SK-N-SH (cell line): Measurements from ENCODE around the gene ZNF674. TPM values are rescaled to one million over a fixed set of nuclear protein-coding genes. Genes with fewer than 3 reads are reported as not detected.

ENCODE experiments used
- CTCF ChIA-PET: fragments of 300-600, 350-600 bp; formaldehyde crosslinking; extraction: SDS; loops from one replicate; lab custom pipeline; 2021; lab: Yijun Ruan, JAX
- POLR2A ChIA-PET: fragments of 350-600 bp; sonication (Branson Sonifier 250); formaldehyde crosslinking; extraction: SDS; loops from one replicate; lab custom pipeline; 2020; ENCODE audit warnings: antibody characterized with exemption, inconsistent platforms; lab: Yijun Ruan, JAX
- DNase-seq: peaks from one replicate; pipeline ENCODE4 v3.0.0; 2012
- H2AFZ ChIP-seq: fragments of 200-600 bp; sonication (generic); 2 replicates; pipeline ENCODE4 v1.8.1; 2016; ENCODE audit warnings: antibody characterized with exemption, mild to moderate bottlenecking, low read depth
- H3F3A ChIP-seq: fragments of 200-600 bp; sonication (generic); replicated peaks from 2 replicates; pipeline ENCODE3; 2016; ENCODE audit warnings: antibody characterized with exemption, mild to moderate bottlenecking; ENCODE audit not compliant: insufficient read depth
- H3K27ac ChIP-seq, 2 experiments: fragments of 200-500 bp in 1 of 2; fragments of 200-600 bp in 1 of 2; sonication (Bioruptor generic) in 1 of 2; sonication (generic), shearing (Covaris generic) in 1 of 2; 2 replicates each; pipeline versions ENCODE4 v1.5.1 to v1.6.1; 2014 to 2016; ENCODE audit warnings: low read depth in 2 of 2, inconsistent platforms in 1 of 2, low read length in 1 of 2, mild to moderate bottlenecking in 1 of 2, mixed read lengths in 1 of 2
- H3K27me3 ChIP-seq: fragments of 200-600 bp; sonication (generic), shearing (Covaris generic); 2 replicates; pipeline ENCODE4 v1.6.1; 2016; ENCODE audit warnings: mixed run types; ENCODE audit not compliant: insufficient read depth
- H3K36me3 ChIP-seq, 2 experiments: fragments of 200-500 bp in 1 of 2; fragments of 200-600 bp in 1 of 2; sonication (Bioruptor generic) in 1 of 2; sonication (generic) in 1 of 2; replicated peaks in 1 of 2; 2 replicates each; pipeline versions ENCODE3 to v1.5.1; 2014 to 2016; ENCODE audit warnings: low read length in 1 of 2, mild to moderate bottlenecking in 1 of 2; ENCODE audit not compliant: insufficient read depth in 2 of 2, control insufficient read depth in 1 of 2
- H3K4me1 ChIP-seq, 2 experiments: fragments of 200-500 bp in 1 of 2; fragments of 200-600 bp in 1 of 2; sonication (Bioruptor generic) in 1 of 2; sonication (generic), shearing (Covaris generic) in 1 of 2; 2 replicates each; pipeline versions ENCODE4 v1.5.1 to v1.6.1; 2014 to 2016; ENCODE audit warnings: low read depth in 1 of 2, low read length in 1 of 2, mixed run types in 1 of 2; ENCODE audit not compliant: insufficient read depth in 2 of 2, control insufficient read depth in 1 of 2
- H3K4me2 ChIP-seq: fragments of 200-600 bp; sonication (generic), shearing (Covaris generic); 2 replicates; pipeline ENCODE4 v1.6.1; 2017; ENCODE audit warnings: mixed run types
- H3K4me3 ChIP-seq, 2 experiments: fragments of 200-500 bp in 1 of 2; fragments of 200-600 bp in 1 of 2; sonication (Bioruptor generic) in 1 of 2; sonication (generic), shearing (Covaris generic) in 1 of 2; 2 replicates each; pipeline versions ENCODE4 v1.5.1 to v1.8.1; 2014 to 2016; ENCODE audit warnings: low read depth in 2 of 2, inconsistent platforms in 1 of 2, low read length in 1 of 2, mild to moderate bottlenecking in 1 of 2, mixed read lengths in 1 of 2, moderate library complexity in 1 of 2
- H3K79me2 ChIP-seq: fragments of 200-600 bp; sonication (generic); 2 replicates; pipeline ENCODE4 v1.8.1; 2017; ENCODE audit warnings: mild to moderate bottlenecking; ENCODE audit not compliant: insufficient read depth
- H3K9ac ChIP-seq: fragments of 200-600 bp; sonication (generic); 2 replicates; pipeline ENCODE4 v1.6.1; 2017; ENCODE audit warnings: mixed run types
- H3K9me2 ChIP-seq: fragments of 200-600 bp; sonication (generic); 2 replicates; pipeline ENCODE4 v1.6.1; 2017; ENCODE audit warnings: mixed run types
- H3K9me3 ChIP-seq: fragments of 200-600 bp; sonication (generic); 2 replicates; pipeline ENCODE4 v1.6.1; 2017; ENCODE audit warnings: mixed run types, mild to moderate bottlenecking, moderate library complexity
- H4K20me1 ChIP-seq: fragments of 200-600 bp; sonication (generic); 2 replicates; pipeline ENCODE4 v1.6.1; 2017; ENCODE audit warnings: mild to moderate bottlenecking, mixed run types; ENCODE audit not compliant: insufficient read depth
- ELF1 ChIP-seq: IDR thresholded peaks from 2 replicates; pipeline ENCODE4 v1.4.0; 2012
- EP300 ChIP-seq, 2 experiments: IDR thresholded peaks; 2 replicates each; pipeline versions ENCODE4 v1.4.0 to v1.6.1; 2012; ENCODE audit warnings: borderline replicate concordance in 1 of 2, low read depth in 1 of 2, low read length in 1 of 2
- FOSL2 ChIP-seq: IDR thresholded peaks from 2 replicates; pipeline ENCODE4 v1.4.0; 2012; ENCODE audit warnings: low read depth, mild to moderate bottlenecking, moderate library complexity, borderline replicate concordance
- FOXJ3 ChIP-seq: sonication (generic); formaldehyde crosslinking; IDR thresholded peaks from 2 replicates; pipeline ENCODE4 v1.5.1; 2020; ENCODE audit warnings: mild to moderate bottlenecking, missing genetic modification reagents
- GABPA ChIP-seq: IDR thresholded peaks from 2 replicates; pipeline ENCODE4 v1.4.0; 2012; ENCODE audit warnings: low read depth, mild to moderate bottlenecking
- IRF3 ChIP-seq: fragments of 150-350 bp; IDR thresholded peaks from 2 replicates; pipeline ENCODE4 v1.6.1; 2016; ENCODE audit warnings: mild to moderate bottlenecking, low read depth, low read length
- JUND ChIP-seq: IDR thresholded peaks from 2 replicates; pipeline ENCODE4 v1.4.0; 2012
- NFIC ChIP-seq: IDR thresholded peaks from 2 replicates; pipeline ENCODE4 v1.4.0; 2012; ENCODE audit warnings: borderline replicate concordance
- PBX3 ChIP-seq: IDR thresholded peaks from 2 replicates; pipeline ENCODE4; 2012
- POLR2AphosphoS5 ChIP-seq: IDR thresholded peaks from 2 replicates; pipeline ENCODE4 v1.6.1; 2012; ENCODE audit warnings: low read depth, low read length
- REST ChIP-seq: IDR thresholded peaks from 2 replicates; pipeline ENCODE4 v1.6.1; 2012; ENCODE audit warnings: mild to moderate bottlenecking, low read depth, low read length, moderate library complexity
- RFX5 ChIP-seq: IDR thresholded peaks from 2 replicates; pipeline ENCODE4 v1.6.1; 2012; ENCODE audit warnings: mild to moderate bottlenecking, improper control_type of control experiment, low read length
- SIN3A ChIP-seq: IDR thresholded peaks from 2 replicates; pipeline ENCODE4 v1.6.1; 2012; ENCODE audit warnings: low read depth, mild to moderate bottlenecking, low read length, moderate library complexity, borderline replicate concordance
- TCF12 ChIP-seq: IDR thresholded peaks from 2 replicates; pipeline ENCODE4 v1.4.0; 2012
- USF1 ChIP-seq: IDR thresholded peaks from 2 replicates; pipeline ENCODE4 v1.4.0; 2012; ENCODE audit warnings: low read depth, borderline replicate concordance
- USF2 ChIP-seq: fragments of 150-350 bp; IDR thresholded peaks from 2 replicates; pipeline ENCODE4 v1.6.1; 2017; ENCODE audit warnings: antibody characterized with exemption, low read length, low read depth, borderline replicate concordance
- WGBS: methylation state at CpG from one replicate; pipeline ENCODE4 v1.1.6; 2017; ENCODE audit warnings: low lambda C conversion rate; 5-methylcytosine and 5-hydroxymethylcytosine counted together
- polyA plus RNA-seq, 3 experiments: library from polyadenylated mRNA; depleted of rRNA; stranded (reverse); fragments of >200 nt; gene quantifications; 2 replicates each; pipeline ENCODE4 v1.2.3, GENCODE V29; 2012

The ZNF674 gene
- polyA plus RNA-seq, 1 of the 3 experiments (the other 2 are of a cell fraction): 2.3 TPM

- Histone ChIP-seq H3K9me3 (no peaks in the 10 kb centered on the region), H3K4me3 (0 out of 4 replicates have a peak overlapping the region, but pooled peaks of 1 of the 2 experiments have one; percentile 17), H3K4me1 (peaks cover 0 to 43% of the 10 kb centered on the region in 2 experiments; a peak in 2 of 4 replicates), H3K27ac (peak overlapping the region; percentile 44 to 78; a peak in 3 of 4 replicates), H3K4me2 (peak overlapping the region; percentile 50), H3K36me3 (no peaks in the 10 kb centered on the region), H4K20me1 (no peaks in the 10 kb centered on the region), H3K9ac (no peak overlapping the region; the same call in 1 of the 2 replicates), H3K27me3 (no peaks in the 10 kb centered on the region), H3K79me2 (peaks cover 27% of the 10 kb centered on the region), H2AFZ (peak overlapping the region; percentile 21; the same call in 1 of the 2 replicates), H3F3A (peaks cover 16% of the 10 kb centered on the region), H3K9me2 (no peaks in the 10 kb centered on the region)
- POLR2A ChIA-PET: no interaction called here
- WGBS: 0% methylated on average over 4 of the region's 4 CpGs
- CTCF ChIA-PET: no interaction called here
- TF ChIP-seq POLR2AphosphoS5 (0 out of 2 replicates have a peak, but pooled peaks have one; percentile 14), JUND (peak; percentile 58), REST (no peak), FOXJ3 (CRISPR knock-in tag) (no peak), PBX3 (peak; percentile 33; the same call in 1 of the 2 replicates), GABPA (0 out of 2 replicates have a peak, but pooled peaks have one; percentile 13), EP300 (IDR thresholded peaks at IDR 0.05; ENCODE audit: borderline replicate concordance in 1 of 2, low read depth in 1 of 2, low read length in 1 of 2) (peak in 1 of 2 experiments; percentile 30; a peak in 1 of 4 replicates), NFIC (peak; percentile 32; the same call in 1 of the 2 replicates), RFX5 (no peak), ELF1 (0 out of 2 replicates have a peak, but pooled peaks have one; percentile 22), USF1 (no peak), TCF12 (no peak; the same call in 1 of the 2 replicates), USF2 (no peak), FOSL2 (peak; percentile 34; the same call in 1 of the 2 replicates), IRF3 (no peak), SIN3A (no peak)
- DNase-seq: no peak
These were observed 43.0 kb upstream of the ZNF674 start for GRCh38 chrX:46588263-46588662.
